Trophoblast cell (in vitro differentiated cells and primary cell): Measurements from ENCODE around the gene RICTOR.
A peak's percentile ranks its signal among the peaks of the same experiment; 100 is the strongest.

Experiments
- DNase-seq, 2 donors: peaks; one replicate each; pipeline ENCODE4 v3.0.0-alpha.2; 2016
- H2AFZ ChIP-seq: 2 replicates; pipeline ENCODE4 v1.6.1; 2013; ENCODE audit warnings: low read length, moderate library complexity, mild to moderate bottlenecking; ENCODE audit not compliant: insufficient read depth, poor library complexity
- H2AK5ac ChIP-seq: 2 replicates; pipeline ENCODE4 v1.6.1; 2013; ENCODE audit warnings: mild to moderate bottlenecking, low read length
- H2BK120ac ChIP-seq: 2 replicates; pipeline ENCODE4 v1.6.1; 2013; ENCODE audit warnings: low read length, mild to moderate bottlenecking, moderate library complexity; ENCODE audit not compliant: insufficient read depth, poor library complexity
- H2BK12ac ChIP-seq: 2 replicates; pipeline ENCODE4 v1.6.1; 2013; ENCODE audit warnings: mild to moderate bottlenecking, low read length, moderate library complexity
- H2BK5ac ChIP-seq: 2 replicates; pipeline ENCODE4 v1.6.1; 2013; ENCODE audit warnings: low read length, low read depth, moderate library complexity, mild to moderate bottlenecking; ENCODE audit not compliant: poor library complexity
- H3K14ac ChIP-seq: 2 replicates; pipeline ENCODE4 v1.6.1; 2013; ENCODE audit warnings: mild to moderate bottlenecking, low read length
- H3K18ac ChIP-seq: 2 replicates; pipeline ENCODE4 v1.6.1; 2013; ENCODE audit warnings: mild to moderate bottlenecking, low read length
- H3K23ac ChIP-seq: 2 replicates; pipeline ENCODE4 v1.6.1; 2013; ENCODE audit warnings: low read length
- H3K27ac ChIP-seq: 2 replicates; pipeline ENCODE4 v1.5.1; 2013; ENCODE audit warnings: low read depth, mild to moderate bottlenecking, inconsistent platforms, low read length, moderate library complexity
- H3K27me3 ChIP-seq: 2 replicates; pipeline ENCODE4 v1.6.1; 2013; ENCODE audit warnings: inconsistent platforms, mild to moderate bottlenecking, low read length, moderate library complexity; ENCODE audit not compliant: insufficient read depth
- H3K36me3 ChIP-seq, 2 experiments: 1 replicate in 1 of 2; 2 replicates in 1 of 2; pipeline ENCODE4 v1.6.1; 2013; ENCODE audit warnings: low read length in 2 of 2, mild to moderate bottlenecking in 2 of 2, moderate library complexity in 1 of 2; ENCODE audit not compliant: insufficient read depth in 2 of 2, control insufficient read depth in 1 of 2
- H3K4ac ChIP-seq: 2 replicates; pipeline ENCODE4 v1.6.1; 2013; ENCODE audit warnings: low read depth, mild to moderate bottlenecking, low read length, moderate library complexity
- H3K4me1 ChIP-seq, 2 experiments: 1 replicate in 1 of 2; 2 replicates in 1 of 2; pipeline ENCODE4 v1.6.1; 2013; ENCODE audit warnings: low read length in 2 of 2, mild to moderate bottlenecking in 2 of 2, moderate library complexity in 1 of 2; ENCODE audit not compliant: insufficient read depth in 2 of 2, control insufficient read depth in 1 of 2
- H3K4me2 ChIP-seq: 2 replicates; pipeline ENCODE4 v1.6.1; 2013; ENCODE audit warnings: inconsistent platforms, mild to moderate bottlenecking, low read length, moderate library complexity
- H3K4me3 ChIP-seq: 2 replicates; pipeline ENCODE4 v1.5.1; 2013; ENCODE audit warnings: mild to moderate bottlenecking, low read depth, low read length, inconsistent platforms
- H3K79me1 ChIP-seq: one replicate; pipeline ENCODE4 v1.6.1; 2013; ENCODE audit warnings: low read length
- H3K79me2 ChIP-seq: 2 replicates; pipeline ENCODE4 v1.6.1; 2013; ENCODE audit warnings: low read length, mild to moderate bottlenecking; ENCODE audit not compliant: control insufficient read depth, insufficient read depth, poor library complexity
- H3K9ac ChIP-seq: 2 replicates; pipeline ENCODE4 v1.6.1; 2013; ENCODE audit warnings: mild to moderate bottlenecking, low read length
- H3K9me3 ChIP-seq: 2 replicates; pipeline ENCODE4 v1.6.1; 2013; ENCODE audit warnings: low read depth, mild to moderate bottlenecking, control low read depth, inconsistent platforms, low read length; ENCODE audit not compliant: insufficient read depth
- H4K12ac ChIP-seq: 2 replicates; pipeline ENCODE4 v1.6.1; 2013; ENCODE audit warnings: low read depth, mild to moderate bottlenecking, low read length, moderate library complexity
- H4K8ac ChIP-seq: 2 replicates; pipeline ENCODE4 v1.6.1; 2013; ENCODE audit warnings: low read depth, mild to moderate bottlenecking, low read length, moderate library complexity
- H4K91ac ChIP-seq: one replicate; pipeline ENCODE4 v1.6.1; 2013; ENCODE audit warnings: low read depth, mild to moderate bottlenecking, low read length, moderate library complexity
- WGBS: extraction: QIAGEN DNeasy Blood & Tissue Kit; methylation state at CpG from one replicate; pipeline ENCODE4 v1.1.7; 2013; ENCODE audit warnings: missing lambda C conversion rate; ENCODE audit not compliant: insufficient read length, insufficient coverage; ENCODE audit errors: extremely low coverage; 5-methylcytosine and 5-hydroxymethylcytosine counted together

RICTOR gene

DNA sequence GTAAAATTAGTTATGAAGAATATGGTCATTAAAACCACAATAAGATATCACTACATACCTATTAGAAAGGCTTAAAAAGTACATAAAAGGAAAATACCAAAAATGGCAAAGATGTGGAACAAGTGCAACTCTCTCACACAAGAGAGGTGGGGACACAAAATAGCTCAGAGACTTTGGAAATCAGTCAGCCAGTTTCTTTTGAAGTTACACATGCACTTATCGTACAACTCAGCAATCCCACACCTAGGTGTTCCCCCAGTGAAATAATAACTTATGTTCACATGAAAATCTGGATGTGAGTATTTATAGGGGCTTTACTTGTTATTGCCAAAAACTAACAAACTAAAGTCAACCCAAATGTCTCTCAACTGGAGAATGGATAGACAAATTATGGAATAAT lies 9.8 kb upstream of the RICTOR start:
- no CpG with 5 or more reads among the region's 1 CpG for WGBS
- Histone ChIP-seq H3K27ac (no peak overlapping the region), H4K12ac (no peak overlapping the region)

GRCh38 chr5:39082995-39083394 lies 8.8 kb upstream of the RICTOR start:
- Histone ChIP-seq H3K14ac (no peak overlapping the region), H2AK5ac (no peak overlapping the region), H3K27me3 (no peaks in the 10 kb centered on the region), H2BK12ac (no peak overlapping the region), H3K23ac (no peak overlapping the region), H2BK5ac (no peak overlapping the region), H3K79me2 (no peaks in the 10 kb centered on the region), H2AFZ (no peak overlapping the region), H2BK120ac (no peak overlapping the region), H3K9ac (no peak overlapping the region), H3K4me2 (no peak overlapping the region), H3K79me1 (no peaks in the 10 kb centered on the region), H4K8ac (no peak overlapping the region), H4K91ac (no peak overlapping the region), H3K36me3 (no peaks in the 10 kb centered on the region), H3K4ac (no peak overlapping the region), H3K27ac (no peak overlapping the region), H3K9me3 (no peaks in the 10 kb centered on the region), H4K12ac (no peak overlapping the region), H3K18ac (no peak overlapping the region), H3K4me1 (no peaks in the 10 kb centered on the region), H3K4me3 (no peak overlapping the region)
- no peak for DNase-seq
- no CpG with 5 or more reads among the region's 3 CpGs for WGBS

More for the DNA sequence above, 9.8 kb upstream of the RICTOR start:
- Histone ChIP-seq H2AK5ac (no peak overlapping the region), H3K36me3 (no peaks in the 10 kb centered on the region), H2BK12ac (no peak overlapping the region), H2BK120ac (no peak overlapping the region), H3K79me2 (no peaks in the 10 kb centered on the region), H2BK5ac (no peak overlapping the region), H3K27me3 (no peaks in the 10 kb centered on the region), H2AFZ (no peak overlapping the region), H3K79me1 (no peaks in the 10 kb centered on the region), H3K23ac (no peak overlapping the region), H3K4ac (no peak overlapping the region), H4K91ac (no peak overlapping the region), H3K9ac (no peak overlapping the region), H3K4me3 (no peak overlapping the region), H3K4me1 (no peaks in the 10 kb centered on the region), H3K9me3 (no peaks in the 10 kb centered on the region), H4K8ac (no peak overlapping the region), H3K18ac (no peak overlapping the region), H3K4me2 (no peak overlapping the region), H3K14ac (no peak overlapping the region)
- DNase-seq = no peak

DNA sequence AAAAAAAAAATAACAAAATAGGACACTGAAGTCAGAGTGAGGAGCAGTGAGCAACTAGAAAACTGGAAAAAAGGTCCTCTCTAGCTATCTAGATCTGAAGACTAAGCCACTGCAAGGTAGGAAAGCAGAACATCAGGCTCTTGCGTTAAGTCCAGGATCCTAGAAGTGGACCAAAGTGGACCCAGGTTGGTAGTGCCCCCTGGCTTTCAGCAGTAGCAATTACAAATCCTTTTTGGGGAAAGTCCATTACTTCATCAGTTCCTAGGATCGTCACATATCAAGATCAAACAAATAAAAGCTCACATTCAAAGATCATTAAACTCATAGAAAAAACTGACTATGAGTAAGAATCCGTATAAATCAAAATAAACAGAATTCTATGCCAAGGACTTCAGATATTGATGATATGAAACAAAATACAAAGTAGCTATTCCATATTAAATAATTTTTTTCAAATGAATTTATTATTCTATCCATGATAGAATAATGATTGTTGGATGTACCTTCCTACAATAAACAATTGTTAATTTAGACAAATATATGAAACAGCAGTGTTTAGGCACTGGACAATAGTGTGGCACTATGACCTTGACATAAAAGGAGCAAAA lies 6.5 kb upstream of the RICTOR start:
- Histone ChIP-seq H3K9me3 (no peaks in the 10 kb centered on the region), H3K79me1 (no peaks in the 10 kb centered on the region), H2AFZ (no peak overlapping the region), H3K79me2 (no peaks in the 10 kb centered on the region), H3K14ac (no peak overlapping the region), H2BK5ac (no peak overlapping the region), H3K27me3 (no peaks in the 10 kb centered on the region), H3K9ac (no peak overlapping the region), H3K18ac (no peak overlapping the region), H3K36me3 (no peaks in the 10 kb centered on the region), H3K4me1 (no peaks in the 10 kb centered on the region), H3K4me2 (no peak overlapping the region), H4K12ac (no peak overlapping the region), H3K27ac (no peak overlapping the region), H2BK12ac (no peak overlapping the region), H2AK5ac (no peak overlapping the region), H3K23ac (no peak overlapping the region), H4K8ac (no peak overlapping the region), H2BK120ac (no peak overlapping the region), H3K4me3 (no peak overlapping the region), H4K91ac (no peak overlapping the region), H3K4ac (no peak overlapping the region)
- no CpG with 5 or more reads among the region's 3 CpGs for WGBS
- DNase-seq = peak; percentile 57 to 86

GRCh38 chr5:39080168-39080567 lies 6.0 kb upstream of the RICTOR start:
- Histone ChIP-seq H4K12ac (no peak overlapping the region), H3K4ac (no peak overlapping the region), H4K8ac (no peak overlapping the region), H3K36me3 (no peaks in the 10 kb centered on the region), H3K4me2 (no peak overlapping the region), H3K27ac (no peak overlapping the region), H3K14ac (no peak overlapping the region), H3K4me1 (no peaks in the 10 kb centered on the region), H3K9ac (no peak overlapping the region), H2AK5ac (no peak overlapping the region), H3K79me1 (no peaks in the 10 kb centered on the region), H3K18ac (no peak overlapping the region), H2BK120ac (no peak overlapping the region), H4K91ac (no peak overlapping the region), H3K4me3 (no peak overlapping the region), H3K79me2 (no peaks in the 10 kb centered on the region), H3K27me3 (no peaks in the 10 kb centered on the region), H2BK12ac (no peak overlapping the region), H3K9me3 (no peaks in the 10 kb centered on the region), H2BK5ac (no peak overlapping the region), H3K23ac (no peak overlapping the region), H2AFZ (no peak overlapping the region)
- no peak for DNase-seq
- WGBS = no CpG with 5 or more reads among the region's 2 CpGs
